Mesothelial cell of epicardium (in vitro differentiated cells): ENCODE measurements around the gene RHBDF1. TPM values are rescaled to one million over a fixed set of nuclear protein-coding genes. Genes with fewer than 3 reads are reported as not detected.

Experiments
- DNase-seq, 2 experiments: peaks; one replicate each; pipeline ENCODE4 v3.0.0; 2021; ENCODE audit warnings: low spot score in 2 of 2; ENCODE audit not compliant: unreplicated experiment in 2 of 2
- H3K27ac Mint-ChIP-seq: 2 replicates; pipeline ENCODE4 v1.8.0; 2021; ENCODE audit warnings: mixed read lengths
- H3K27me3 Mint-ChIP-seq: 2 replicates; pipeline ENCODE4 v1.8.0; 2021; ENCODE audit warnings: low read depth, mixed read lengths
- H3K36me3 Mint-ChIP-seq: 2 replicates; pipeline ENCODE4 v1.8.0; 2021; ENCODE audit warnings: mixed read lengths
- H3K4me1 Mint-ChIP-seq: 2 replicates; pipeline ENCODE4 v1.8.0; 2021; ENCODE audit warnings: mixed read lengths
- H3K4me3 Mint-ChIP-seq: 2 replicates; pipeline ENCODE4 v1.8.0; 2021; ENCODE audit warnings: mild to moderate bottlenecking, moderate library complexity, mixed read lengths
- H3K9me3 Mint-ChIP-seq: 2 replicates; pipeline ENCODE4 v1.8.0; 2021; ENCODE audit warnings: mixed read lengths
- CTCF ChIP-seq: fragments of 200-600 bp; sonication (generic); IDR thresholded peaks from one replicate; pipeline ENCODE4 v1.5.0; 2021; ENCODE audit warnings: antibody characterized with exemption; ENCODE audit not compliant: unreplicated experiment
- total RNA-seq: library from RNA; stranded (reverse); gene quantifications from 3 replicates; pipeline ENCODE4 v1.2.1, GENCODE V29; 2021

Gene RHBDF1
- total RNA-seq, 1 donor from 2014 or later, result 81.2 TPM

GRCh38 chr16:61879-62281, 10.6 kb downstream of the RHBDF1 start:
- Mint-ChIP-seq H3K4me3 (no peak overlapping the region), H3K36me3 (peaks cover 15% of the 10 kb centered on the region), H3K27me3 (no peaks in the 10 kb centered on the region), H3K9me3 (no peaks in the 10 kb centered on the region), H3K4me1 (peaks cover 20% of the 10 kb centered on the region), H3K27ac (no peak overlapping the region)
- no peak for DNase-seq
- no peak for TF ChIP-seq CTCF

DNA sequence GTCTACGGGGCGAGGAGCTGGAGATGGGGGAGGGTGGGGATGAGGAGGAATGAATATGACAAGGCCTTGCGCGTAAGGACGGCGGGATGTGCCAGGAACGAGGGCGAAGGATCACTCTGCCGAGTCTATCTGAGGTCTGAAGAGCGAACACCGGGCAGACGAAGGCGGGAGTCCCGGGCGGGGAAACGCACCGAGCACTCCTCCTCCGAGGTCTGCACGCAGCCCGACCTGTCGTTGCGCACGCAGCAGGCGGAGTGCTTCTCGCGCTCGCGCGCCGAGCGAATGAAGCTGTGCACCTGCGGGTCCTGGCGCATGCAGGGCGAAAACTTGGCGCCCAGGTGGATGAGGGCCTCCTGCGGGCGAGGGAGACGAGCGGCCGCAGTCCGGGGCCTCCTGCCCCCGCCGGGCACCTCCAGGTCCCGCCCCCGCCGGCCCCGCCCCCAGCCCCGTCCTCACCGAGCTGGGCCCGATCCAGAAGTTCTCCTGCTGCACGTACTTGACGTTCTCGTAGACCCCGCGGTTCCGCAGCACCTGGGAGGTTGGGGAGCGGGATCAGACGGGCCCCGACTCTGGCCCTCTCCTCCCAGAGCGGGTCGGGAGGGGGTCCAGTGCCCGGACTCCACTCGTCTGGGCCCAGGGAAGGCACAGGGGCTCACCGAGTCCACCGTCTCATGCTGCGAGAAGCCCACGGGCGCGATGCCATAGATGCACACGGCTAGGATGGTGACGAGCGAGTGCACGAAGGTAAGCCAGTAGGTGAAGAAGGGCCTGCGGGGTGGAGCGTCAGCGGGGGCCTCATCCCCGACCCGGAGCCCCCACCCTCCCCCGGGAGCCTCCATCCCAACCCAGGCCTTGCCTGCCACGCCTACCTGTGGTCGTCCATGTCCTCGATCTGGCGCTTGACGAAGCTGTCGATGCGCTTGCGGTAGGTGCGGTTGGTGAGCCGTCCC, 11.2 kb downstream of the RHBDF1 start:
- H3K4me3 Mint-ChIP-seq, result no peak overlapping the region
- no peak for TF ChIP-seq CTCF
- DNase-seq, result no peak
- peaks cover 15% of the 10 kb centered on the region for H3K36me3 Mint-ChIP-seq
- no peaks in the 10 kb centered on the region for H3K27me3 Mint-ChIP-seq
- H3K27ac Mint-ChIP-seq, result no peak overlapping the region
- H3K4me1 Mint-ChIP-seq, result peaks cover 20% of the 10 kb centered on the region
- no peaks in the 10 kb centered on the region for H3K9me3 Mint-ChIP-seq

DNA sequence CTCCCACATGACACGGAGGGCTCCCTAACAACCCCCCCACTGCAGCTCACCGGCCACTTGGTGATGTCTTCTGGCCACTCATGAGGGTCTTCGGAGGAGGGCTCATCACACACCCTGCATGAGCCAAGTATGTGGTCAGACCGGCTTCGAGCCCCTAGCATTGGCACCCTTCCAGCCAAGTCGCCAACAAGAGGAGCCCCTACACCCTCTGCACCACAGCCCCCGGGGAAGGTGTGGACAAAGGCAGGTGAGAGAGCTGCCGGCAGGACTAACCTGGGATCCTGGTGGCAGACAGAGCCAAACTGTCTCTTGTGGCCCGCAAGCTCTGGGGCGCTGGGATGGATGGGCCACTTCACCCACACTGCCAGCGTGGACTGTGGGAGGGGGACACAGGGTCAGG, 12.3 kb downstream of the RHBDF1 start:
- Mint-ChIP-seq H3K4me1 (peaks cover 16% of the 10 kb centered on the region), H3K36me3 (peaks cover 15% of the 10 kb centered on the region), H3K27ac (no peak overlapping the region), H3K4me3 (no peak overlapping the region), H3K9me3 (no peaks in the 10 kb centered on the region), H3K27me3 (no peaks in the 10 kb centered on the region)
- no peak for DNase-seq
- no peak for TF ChIP-seq CTCF

DNA sequence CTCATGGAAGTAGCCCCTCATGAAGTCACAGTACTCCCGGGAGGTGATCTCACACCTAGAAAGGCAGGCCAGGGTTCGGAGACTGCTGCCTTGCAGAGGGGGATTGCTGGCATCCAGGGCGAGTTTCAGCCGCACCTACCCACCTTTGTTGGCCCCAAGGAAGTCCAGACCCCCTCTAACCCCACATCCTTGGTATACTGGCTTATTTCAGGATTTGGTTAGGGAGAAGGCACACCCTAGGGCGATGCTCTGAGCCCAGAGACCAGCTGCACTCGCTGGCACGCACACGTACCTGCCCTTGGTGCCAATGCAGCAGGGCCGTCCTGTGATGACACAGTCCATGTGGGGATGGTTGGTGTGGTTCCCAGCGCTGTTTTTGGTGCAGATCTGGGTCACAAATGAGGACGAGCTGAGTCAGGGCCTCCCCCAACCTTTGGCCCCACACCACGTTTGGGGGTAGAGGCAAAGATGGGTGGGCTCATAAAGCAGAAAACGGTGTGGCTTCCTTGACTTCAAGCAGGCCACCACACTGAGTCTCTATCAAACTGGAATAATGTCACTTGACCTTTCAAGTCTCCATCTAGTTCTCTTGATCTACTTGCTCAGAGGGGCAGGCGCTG, 12.9 kb downstream of the RHBDF1 start:
- H3K4me1 Mint-ChIP-seq, result peaks cover 18% of the 10 kb centered on the region
- no peaks in the 10 kb centered on the region for H3K9me3 Mint-ChIP-seq
- H3K4me3 Mint-ChIP-seq, result no peak overlapping the region
- TF ChIP-seq CTCF, result no peak
- no peak overlapping the region for H3K27ac Mint-ChIP-seq
- H3K36me3 Mint-ChIP-seq, result peaks cover 15% of the 10 kb centered on the region
- no peaks in the 10 kb centered on the region for H3K27me3 Mint-ChIP-seq
- DNase-seq, result no peak

- Mint-ChIP-seq H3K9me3 (no peaks in the 10 kb centered on the region), H3K27me3 (no peaks in the 10 kb centered on the region), H3K4me3 (no peak overlapping the region), H3K36me3 (peaks cover 12% of the 10 kb centered on the region), H3K4me1 (peaks cover 19% of the 10 kb centered on the region), H3K27ac (no peak overlapping the region)
- no peak for TF ChIP-seq CTCF
- no peak for DNase-seq
Measured at GRCh38 chr16:58491-59439, 13.7 kb downstream of the RHBDF1 start.
